Epithelial cell of proximal tubule (primary cell): Measurements from ENCODE around the gene ANKRD44. TPM values are rescaled to one million over a fixed set of nuclear protein-coding genes. Genes with fewer than 3 reads are reported as not detected.

Experiments
- total RNA-seq: library from RNA; depleted of rRNA; stranded (reverse); fragments of >200 nt; gene quantifications from 2 replicates; pipeline ENCODE4 v1.2.3, GENCODE V29; 2015

The ANKRD44 gene
- total RNA-seq, 1 donor from 2014 or later = 1.7 TPM

Other genes with a start within 250 kb of the ANKRD44 start
- gene SF3B1, start 124.2 kb upstream of the ANKRD44 start, total RNA-seq = 125 and 135 TPM in 2 replicates
- 16.7 and 17.9 TPM in 2 replicates for gene COQ10B, start 142.8 kb upstream of the ANKRD44 start, total RNA-seq
- 407 and 601 TPM in 2 replicates for gene HSPD1, start 189.1 kb upstream of the ANKRD44 start, total RNA-seq
- gene HSPE1, start 189.6 kb upstream of the ANKRD44 start, total RNA-seq = 349 and 354 TPM in 2 replicates
- 36.3 and 44.1 TPM in 2 replicates for gene MOB4, start 205.3 kb upstream of the ANKRD44 start, total RNA-seq